ENCODE results near the gene PPP4R2. TPM values are rescaled to one million over a fixed set of nuclear protein-coding genes. Genes with fewer than 3 reads are reported as not detected.

The PPP4R2 gene
- total and polyA plus RNA-seq, 9 of the 15 experiments (the other 6 are each of a cell fraction or from before 2014, with no cell fraction given), result 11.0 to 49.6 (median 31.6) TPM

DNA sequence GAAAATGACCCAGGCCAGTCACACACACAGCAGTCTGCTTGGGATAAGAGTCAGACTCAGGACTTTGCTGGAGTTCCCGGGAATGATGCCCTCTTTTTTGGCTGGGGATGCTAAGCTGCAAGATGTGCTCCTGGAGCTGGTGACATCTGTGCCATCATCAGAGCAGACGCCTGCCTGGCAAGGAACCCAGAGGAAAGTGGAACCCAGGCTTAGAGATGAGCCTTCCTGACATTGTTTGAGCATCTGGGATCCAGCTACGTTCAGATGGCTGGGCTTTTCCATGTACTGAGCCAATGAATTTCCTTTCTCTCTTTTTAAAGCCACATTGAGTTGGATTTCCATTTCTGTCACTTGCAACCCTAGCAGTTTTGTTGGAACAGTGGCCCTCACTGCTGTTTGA lies 118.1 kb downstream of the PPP4R2 start:
- intact Hi-C loops (cut with micrococcal nuclease) (no loop called here), in situ Hi-C loops (cut with MboI) (no loop called here)
- no peak for FAIRE-seq
- H3K4me1 ChIP-seq (replicated peaks in 1 of 2; ENCODE audit: control insufficient read depth in 2 of 2, insufficient read depth in 2 of 2, low read length in 2 of 2), result no peaks in the 10 kb centered on the region; a peak in 1 of 5 replicates
- no peaks in the 10 kb centered on the region for H3K9me3 ChIP-seq (replicated peaks; ENCODE audit: control insufficient read depth, insufficient read depth, low read depth, low read length)
- H2AFZ ChIP-seq (ENCODE audit: low read depth, low read length), result no peak overlapping the region
- no peak overlapping the region for H3K9ac ChIP-seq (ENCODE audit: insufficient read depth in 1 of 2, low read depth in 2 of 2, low read length in 2 of 2)
- POLR2A ChIA-PET, result interaction anchor here (0.7 kb wide), 1 partner anchor 315 kb away, joined by 3 read pairs; no protein-coding TSS in a partner anchor
- no peaks in the 10 kb centered on the region for H3K36me3 ChIP-seq (ENCODE audit: control insufficient read depth, insufficient read depth, low read length)
- 5% methylated on average over 3 of the region's 3 CpGs for WGBS (ENCODE audit: insufficient coverage, low coverage, missing lambda C conversion rate)
- peaks cover 0 to 17% of the 10 kb centered on the region in 2 experiments; a peak in 2 of 5 replicates for H3K27me3 ChIP-seq (ENCODE audit: control insufficient read depth in 2 of 2, insufficient read depth in 2 of 2, low read length in 2 of 2)
- no peaks in the 10 kb centered on the region for H3K9me1 ChIP-seq (ENCODE audit: control insufficient read depth, insufficient read depth, low read length)
- ATAC-seq, result no peak
- BruUV-seq (replicated peaks), result no TSS peak
- H3K4me2 ChIP-seq (ENCODE audit: insufficient read depth, low read length), result no peak overlapping the region
- no peak overlapping the region for H3K4me3 ChIP-seq
- CTCF ChIA-PET (ENCODE audit: low intra/inter-chr PET ratio), result no interaction called here
- TF ChIP-seq ZNF23 (CRISPR knock-in tag; IDR thresholded peaks at IDR 0.05), result no peak
- no peak for TF ChIP-seq USF2 (CRISPR knock-in tag; IDR thresholded peaks at IDR 0.05)
- no peak for TF ChIP-seq ZNF121 (CRISPR knock-in tag; conservative IDR thresholded peaks at IDR 0.05)
- TF ChIP-seq KDM1A (IDR thresholded peaks at IDR 0.05), result no peak
- TF ChIP-seq NFIC (IDR thresholded peaks at IDR 0.05), result no peak
- H3K27ac ChIP-seq (ENCODE audit: extremely low read depth, low read depth, low read length), result no peak overlapping the region
- no peak for DNase-seq (ENCODE audit: extremely low read depth in 1 of 4, low spot score in 3 of 4)
- no peaks in the 10 kb centered on the region for H3K79me2 ChIP-seq (ENCODE audit: control insufficient read depth, insufficient read depth, low read length)
- H4K20me1 ChIP-seq (replicated peaks; ENCODE audit: control insufficient read depth, insufficient read depth, low read length), result no peaks in the 10 kb centered on the region

DNA sequence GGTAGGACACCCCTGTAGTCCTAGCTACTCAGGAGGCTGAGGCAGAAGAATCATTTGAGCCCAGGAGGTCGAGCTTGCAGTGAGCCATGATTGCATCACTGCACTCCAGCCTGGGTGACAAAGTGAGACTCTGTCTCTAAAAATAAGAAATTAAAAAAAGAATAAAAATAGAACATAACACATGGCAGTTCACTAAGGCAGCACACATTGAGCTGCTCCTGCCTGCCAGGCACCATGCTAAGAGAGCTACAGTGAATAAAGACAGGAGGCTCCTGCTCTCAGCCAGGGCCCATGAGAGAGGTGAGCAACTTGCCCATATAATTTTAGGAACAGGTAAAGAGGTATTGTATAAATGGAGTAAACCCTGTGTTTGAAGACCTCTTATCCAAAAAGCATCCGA lies 119.2 kb downstream of the PPP4R2 start:
- Histone ChIP-seq H3K9me3 (replicated peaks; ENCODE audit: control insufficient read depth, insufficient read depth, low read depth, low read length) (no peaks in the 10 kb centered on the region), H2AFZ (ENCODE audit: low read depth, low read length) (no peak overlapping the region), H3K27me3 (ENCODE audit: control insufficient read depth in 2 of 2, insufficient read depth in 2 of 2, low read length in 2 of 2) (peaks cover 0 to 10% of the 10 kb centered on the region in 2 experiments; a peak in 2 of 5 replicates), H3K4me2 (ENCODE audit: insufficient read depth, low read length) (no peak overlapping the region), H4K20me1 (replicated peaks; ENCODE audit: control insufficient read depth, insufficient read depth, low read length) (no peaks in the 10 kb centered on the region), H3K9ac (ENCODE audit: insufficient read depth in 1 of 2, low read depth in 2 of 2, low read length in 2 of 2) (no peak overlapping the region), H3K9me1 (ENCODE audit: control insufficient read depth, insufficient read depth, low read length) (no peaks in the 10 kb centered on the region), H3K4me1 (replicated peaks in 1 of 2; ENCODE audit: control insufficient read depth in 2 of 2, insufficient read depth in 2 of 2, low read length in 2 of 2) (no peaks in the 10 kb centered on the region), H3K27ac (ENCODE audit: extremely low read depth, low read depth, low read length) (no peak overlapping the region), H3K79me2 (ENCODE audit: control insufficient read depth, insufficient read depth, low read length) (no peaks in the 10 kb centered on the region), H3K4me3 (no peak overlapping the region), H3K36me3 (ENCODE audit: control insufficient read depth, insufficient read depth, low read length) (no peaks in the 10 kb centered on the region)
- no peak for FAIRE-seq
- in situ Hi-C loops (cut with MboI) (no loop called here), intact Hi-C loops (cut with micrococcal nuclease) (no loop called here)
- ChIA-PET POLR2A (no interaction called here), CTCF (ENCODE audit: low intra/inter-chr PET ratio) (no interaction called here)
- WGBS (ENCODE audit: insufficient coverage, low coverage, missing lambda C conversion rate), result 0% methylated on average over 2 of the region's 2 CpGs
- no peak for ATAC-seq
- no peak for DNase-seq (ENCODE audit: extremely low read depth in 1 of 4, low spot score in 3 of 4)
- BruUV-seq (replicated peaks), result no TSS peak
- no peak for TF ChIP-seq ETV1 (tag; conservative IDR thresholded peaks at IDR 0.05; ENCODE audit: low read depth)
- TF ChIP-seq, protein P1, sequence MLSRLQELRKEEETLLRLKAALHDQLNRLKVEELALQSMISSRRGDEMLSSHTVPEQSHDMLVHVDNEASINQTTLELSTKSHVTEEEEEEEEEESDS (CRISPR knock-in tag; IDR thresholded peaks at IDR 0.05), result no peak
- TF ChIP-seq, protein P2, sequence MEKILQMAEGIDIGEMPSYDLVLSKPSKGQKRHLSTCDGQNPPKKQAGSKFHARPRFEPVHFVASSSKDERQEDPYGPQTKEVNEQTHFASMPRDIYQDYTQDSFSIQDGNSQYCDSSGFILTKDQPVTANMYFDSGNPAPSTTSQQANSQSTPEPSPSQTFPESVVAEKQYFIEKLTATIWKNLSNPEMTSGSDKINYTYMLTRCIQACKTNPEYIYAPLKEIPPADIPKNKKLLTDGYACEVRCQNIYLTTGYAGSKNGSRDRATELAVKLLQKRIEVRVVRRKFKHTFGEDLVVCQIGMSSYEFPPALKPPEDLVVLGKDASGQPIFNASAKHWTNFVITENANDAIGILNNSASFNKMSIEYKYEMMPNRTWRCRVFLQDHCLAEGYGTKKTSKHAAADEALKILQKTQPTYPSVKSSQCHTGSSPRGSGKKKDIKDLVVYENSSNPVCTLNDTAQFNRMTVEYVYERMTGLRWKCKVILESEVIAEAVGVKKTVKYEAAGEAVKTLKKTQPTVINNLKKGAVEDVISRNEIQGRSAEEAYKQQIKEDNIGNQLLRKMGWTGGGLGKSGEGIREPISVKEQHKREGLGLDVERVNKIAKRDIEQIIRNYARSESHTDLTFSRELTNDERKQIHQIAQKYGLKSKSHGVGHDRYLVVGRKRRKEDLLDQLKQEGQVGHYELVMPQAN (IDR thresholded peaks at IDR 0.05; ENCODE audit: borderline replicate concordance), result no peak
- TF ChIP-seq ZNF644 (tag; IDR thresholded peaks at IDR 0.05; ENCODE audit: low read depth), result no peak
- no peak for TF ChIP-seq HMGN3 (IDR thresholded peaks at IDR 0.05; ENCODE audit: borderline replicate concordance, extremely low read depth, insufficient read length, low read depth, low read length)
- TF ChIP-seq ZNF311 (CRISPR knock-in tag; IDR thresholded peaks at IDR 0.05), result no peak
- no peak for TF ChIP-seq POLR3G (IDR thresholded peaks at IDR 0.05; ENCODE audit: extremely low read depth, insufficient read length, insufficient replicate concordance)
- no peak for TF ChIP-seq FIP1L1 (IDR thresholded peaks at IDR 0.05; ENCODE audit: low read depth, low read length, poor library complexity, severe bottlenecking)
- TF ChIP-seq GTF2A2 (tag; IDR thresholded peaks at IDR 0.05), result no peak
